Left forelimb (tissue), 1 donor: ENCODE measurements around the gene NKX2-1.
"Not testable (repeated sequence)": the region's sequence is repeated elsewhere in the genome, so short reads cannot be mapped to it uniquely, and the experiment has no call there.

ENCODE experiments used
- DNase-seq: peaks from one replicate; pipeline ENCODE4 v3.0.0-alpha.2; 2018; ENCODE audit warnings: low spot score

The NKX2-1 gene

GRCh38 chr14:36505181-36505815 lies 14.7 kb downstream of the NKX2-1 start:
- no peak for DNase-seq

GRCh38 chr14:36504771-36505175 lies 15.3 kb downstream of the NKX2-1 start:
- DNase-seq: no peak

GRCh38 chr14:36503771-36504741 lies 16.0 kb downstream of the NKX2-1 start:
- no peak for DNase-seq

- DNase-seq: no peak
These were observed 17.2 kb downstream of the NKX2-1 start for GRCh38 chr14:36502558-36503508.

- DNase-seq: no peak
These were observed 21.1 kb downstream of the NKX2-1 start for GRCh38 chr14:36498938-36499337.

GRCh38 chr14:36496346-36496745 lies 23.7 kb downstream of the NKX2-1 start:
- no peak for DNase-seq

- no peak for DNase-seq
These were observed 24.4 kb downstream of the NKX2-1 start for GRCh38 chr14:36495666-36496065.

- no peak for DNase-seq
These were observed 26.3 kb downstream of the NKX2-1 start for GRCh38 chr14:36493761-36494160.

GRCh38 chr14:36485773-36486172 lies 34.3 kb downstream of the NKX2-1 start:
- no peak for DNase-seq

- no peak for DNase-seq
These were observed 40.7 kb downstream of the NKX2-1 start for GRCh38 chr14:36479344-36479743.

- no peak for DNase-seq
These were observed 41.2 kb downstream of the NKX2-1 start for GRCh38 chr14:36478782-36479181.

GRCh38 chr14:36477266-36477665 lies 42.8 kb downstream of the NKX2-1 start:
- DNase-seq: no peak

GRCh38 chr14:36476061-36476460 lies 44.0 kb downstream of the NKX2-1 start:
- not testable (repeated sequence) for DNase-seq

GRCh38 chr14:36474593-36474992 lies 45.4 kb downstream of the NKX2-1 start:
- DNase-seq: no peak

- no peak for DNase-seq
These were observed 48.6 kb downstream of the NKX2-1 start for GRCh38 chr14:36471431-36471830.

- DNase-seq: no peak
These were observed 52.7 kb downstream of the NKX2-1 start for GRCh38 chr14:36467332-36467731.
